Epithelial cell of proximal tubule (primary cell): Measurements from ENCODE around the gene CHCHD1. TPM values are rescaled to one million over a fixed set of nuclear protein-coding genes. Genes with fewer than 3 reads are reported as not detected.

Experiments
- DNase-seq: peaks from one replicate; pipeline ENCODE4 v3.0.0-alpha.2; 2011; ENCODE audit warnings: low read depth
- H3K4me3 ChIP-seq: 2 replicates; pipeline ENCODE4 v1.5.1; 2011; ENCODE audit warnings: low read depth, mild to moderate bottlenecking, low read length
- total RNA-seq: library from RNA; depleted of rRNA; stranded (reverse); fragments of >200 nt; gene quantifications from 2 replicates; pipeline ENCODE4 v1.2.3, GENCODE V29; 2015
- TF ChIP-seq, protein P1 (sequence below): conservative IDR thresholded peaks from 2 replicates; pipeline ENCODE4 v1.5.1; 2012; ENCODE audit warnings: low read depth, mild to moderate bottlenecking, low read length

CHCHD1 gene
- total RNA-seq, 1 donor from 2014 or later: 62.5 TPM

DNA sequence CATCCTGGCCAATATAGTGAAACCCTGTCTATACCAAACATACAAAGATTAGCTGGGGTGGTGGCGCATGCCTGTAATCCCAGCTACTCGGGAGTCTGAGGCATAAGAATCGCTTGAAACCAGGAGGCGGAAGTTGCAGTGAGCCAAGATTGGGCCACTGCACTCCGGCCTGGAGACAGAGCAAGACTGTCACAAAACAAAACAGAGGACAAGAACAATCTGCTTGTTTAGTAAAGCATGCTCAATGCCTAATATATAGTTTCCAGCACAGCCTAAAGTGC lies 39.5 kb upstream of the CHCHD1 start:
- TF ChIP-seq, protein P1, sequence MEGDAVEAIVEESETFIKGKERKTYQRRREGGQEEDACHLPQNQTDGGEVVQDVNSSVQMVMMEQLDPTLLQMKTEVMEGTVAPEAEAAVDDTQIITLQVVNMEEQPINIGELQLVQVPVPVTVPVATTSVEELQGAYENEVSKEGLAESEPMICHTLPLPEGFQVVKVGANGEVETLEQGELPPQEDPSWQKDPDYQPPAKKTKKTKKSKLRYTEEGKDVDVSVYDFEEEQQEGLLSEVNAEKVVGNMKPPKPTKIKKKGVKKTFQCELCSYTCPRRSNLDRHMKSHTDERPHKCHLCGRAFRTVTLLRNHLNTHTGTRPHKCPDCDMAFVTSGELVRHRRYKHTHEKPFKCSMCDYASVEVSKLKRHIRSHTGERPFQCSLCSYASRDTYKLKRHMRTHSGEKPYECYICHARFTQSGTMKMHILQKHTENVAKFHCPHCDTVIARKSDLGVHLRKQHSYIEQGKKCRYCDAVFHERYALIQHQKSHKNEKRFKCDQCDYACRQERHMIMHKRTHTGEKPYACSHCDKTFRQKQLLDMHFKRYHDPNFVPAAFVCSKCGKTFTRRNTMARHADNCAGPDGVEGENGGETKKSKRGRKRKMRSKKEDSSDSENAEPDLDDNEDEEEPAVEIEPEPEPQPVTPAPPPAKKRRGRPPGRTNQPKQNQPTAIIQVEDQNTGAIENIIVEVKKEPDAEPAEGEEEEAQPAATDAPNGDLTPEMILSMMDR: no peak
- no peak overlapping the region for H3K4me3 ChIP-seq
- no peak for DNase-seq

DNA sequence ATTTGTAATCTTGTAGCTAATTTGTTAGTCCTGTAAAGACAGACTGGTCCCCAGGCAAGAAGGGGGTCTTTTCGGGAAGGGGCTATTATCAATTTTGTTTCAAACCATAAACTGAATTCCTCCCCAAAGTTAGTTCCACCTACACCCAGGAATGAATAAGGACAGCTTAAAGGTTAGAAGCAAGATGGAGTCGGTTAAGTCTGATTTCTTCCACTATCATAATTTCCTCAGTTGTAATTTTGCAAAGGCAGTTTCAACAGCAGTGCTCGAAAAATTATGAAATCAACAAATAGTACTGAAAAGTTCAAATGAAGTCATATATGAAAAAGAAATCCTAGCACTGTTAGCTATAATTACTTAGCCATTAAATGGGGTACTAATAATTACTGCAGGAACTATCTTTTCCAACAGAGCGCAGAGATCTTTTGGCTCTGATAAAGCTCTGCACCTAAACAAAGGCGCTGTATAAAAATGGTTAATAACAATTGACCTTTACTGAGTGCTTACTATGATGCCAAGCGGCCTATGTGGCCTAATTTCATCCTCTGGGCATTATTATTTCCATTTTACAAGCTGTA lies 38.4 kb upstream of the CHCHD1 start:
- H3K4me3 ChIP-seq: peak overlapping the region; percentile 71
- TF ChIP-seq, protein P1: no peak
- DNase-seq: no peak

DNA sequence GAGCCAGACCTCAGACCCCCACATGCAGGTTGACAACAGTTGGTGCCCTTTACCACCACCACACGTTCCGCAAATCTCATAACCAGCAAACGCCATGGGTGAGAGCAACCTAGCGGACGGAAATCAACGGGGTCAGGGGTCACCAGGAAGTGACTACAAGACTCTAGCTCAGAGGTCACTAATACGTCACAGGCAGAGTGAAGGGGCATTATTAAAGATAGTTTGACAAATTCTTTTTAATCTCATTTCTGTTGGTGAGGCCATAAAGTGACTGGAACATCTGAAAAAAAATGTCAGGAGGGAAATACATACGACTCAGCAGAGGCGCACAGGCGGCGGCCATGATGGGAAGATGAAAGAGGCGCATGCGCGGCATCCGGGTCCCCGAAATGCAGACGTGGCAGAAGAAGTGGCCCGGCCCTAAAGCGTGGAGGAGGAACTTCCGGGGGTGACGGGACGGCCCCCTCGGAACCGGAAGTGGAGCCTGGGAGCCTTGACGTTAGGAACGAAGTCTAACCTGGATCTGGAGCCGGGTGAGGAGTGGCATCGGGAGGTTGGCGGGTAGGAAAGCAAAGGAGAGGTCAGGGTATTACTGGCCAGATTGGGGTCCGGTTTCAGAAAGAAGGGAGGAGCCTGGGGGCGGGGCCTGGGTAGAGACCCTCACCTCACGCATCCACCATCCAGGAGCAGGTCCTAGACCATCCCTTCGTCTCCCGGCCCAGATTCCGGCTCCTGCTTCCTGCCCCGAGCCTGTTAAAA lies 37.8 kb upstream of the CHCHD1 start, which contains the start of gene SEC24C:
SEC24C (plus strand) TSS at position 468 of the 759 bp plus-strand sequence. CDS start 2,461 bp downstream, outside the sequence.
- TF ChIP-seq, protein P1: peak; percentile 10
- DNase-seq: peak; percentile 64
- H3K4me3 ChIP-seq: peak within 1 kb of the TSS; percentile 71

DNA sequence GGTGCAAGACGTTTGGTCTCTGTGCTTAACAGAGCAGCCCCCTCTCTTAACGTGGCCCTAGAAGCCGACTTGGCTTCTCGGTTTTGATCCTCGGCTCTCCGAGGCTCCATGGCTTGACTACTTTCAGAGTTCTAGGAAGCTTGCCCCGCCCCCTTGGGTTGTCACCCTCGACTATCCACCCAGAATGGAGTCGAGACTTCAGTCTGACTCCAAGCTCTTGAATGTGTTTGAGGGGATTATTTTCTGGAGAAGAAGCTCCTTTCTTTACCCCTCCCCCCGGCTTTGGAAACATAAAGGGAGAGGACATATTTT lies 37.2 kb upstream of the CHCHD1 start:
- peak overlapping the region; percentile 71 for H3K4me3 ChIP-seq
- TF ChIP-seq, protein P1: no peak
- DNase-seq: no peak

DNA sequence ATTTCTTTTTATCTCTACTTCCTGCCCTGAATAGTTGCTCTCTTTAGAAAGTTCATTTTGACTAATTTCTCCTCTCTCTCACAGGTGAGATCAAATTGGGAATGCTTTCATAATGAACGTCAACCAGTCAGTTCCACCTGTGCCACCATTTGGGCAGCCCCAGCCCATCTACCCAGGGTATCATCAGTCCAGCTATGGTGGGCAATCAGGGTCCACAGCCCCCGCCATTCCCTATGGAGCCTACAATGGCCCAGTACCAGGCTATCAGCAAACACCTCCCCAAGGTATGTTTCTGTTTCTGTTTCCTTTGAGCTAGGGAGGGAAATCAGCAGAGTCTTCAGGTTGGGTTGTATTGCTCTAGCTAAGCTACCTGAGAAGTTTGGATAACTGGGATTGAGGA lies 35.1 kb upstream of the CHCHD1 start:
- TF ChIP-seq, protein P1: no peak
- H3K4me3 ChIP-seq: no peak overlapping the region
- no peak for DNase-seq

DNA sequence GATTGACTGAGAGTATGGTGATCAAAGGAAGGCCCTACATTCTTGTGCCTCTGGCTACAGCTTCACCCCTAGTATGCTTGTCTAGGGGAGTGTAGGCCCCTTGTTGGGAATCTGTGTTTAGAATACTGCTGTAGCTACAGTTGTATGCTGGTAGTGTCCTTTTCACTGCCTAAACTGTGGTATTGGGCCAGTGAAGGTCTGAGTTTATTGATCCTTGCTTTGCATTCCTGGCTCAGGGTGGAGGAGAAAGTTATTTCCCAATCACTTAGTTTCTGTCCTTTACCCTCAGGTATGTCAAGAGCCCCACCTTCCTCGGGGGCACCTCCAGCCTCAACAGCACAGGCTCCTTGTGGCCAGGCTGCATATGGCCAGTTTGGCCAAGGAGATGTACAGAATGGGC lies 31.0 kb upstream of the CHCHD1 start:
- TF ChIP-seq, protein P1: no peak
- no peak for DNase-seq
- no peak overlapping the region for H3K4me3 ChIP-seq

DNA sequence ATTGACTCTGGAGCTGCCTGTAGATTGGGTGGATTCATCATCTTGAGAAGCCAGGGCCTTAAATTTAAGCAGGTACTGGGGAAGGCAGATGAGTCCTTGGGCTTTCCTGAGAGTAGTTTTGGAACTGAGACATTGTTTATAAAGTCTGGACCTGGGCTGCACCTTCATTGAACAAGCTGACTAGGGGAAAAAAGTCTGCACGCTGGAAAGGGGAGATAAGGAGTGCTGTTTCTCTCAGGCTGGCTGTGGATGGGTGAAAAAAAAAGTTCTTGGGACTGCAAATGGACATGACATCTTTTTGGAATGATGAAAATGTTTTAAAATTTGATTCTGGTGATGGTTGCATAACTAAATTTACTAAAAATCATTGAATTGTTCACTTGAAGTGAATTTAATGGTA lies 25.7 kb upstream of the CHCHD1 start:
- DNase-seq: no peak
- no peak overlapping the region for H3K4me3 ChIP-seq
- TF ChIP-seq, protein P1: no peak
